Stimulated activated naive CD4-positive, alpha-beta T cell (primary cell): Measurements from ENCODE around the gene FAM107B.
"Not testable (repeated sequence)": the region's sequence is repeated elsewhere in the genome, so short reads cannot be mapped to it uniquely, and the experiment has no call there.

ENCODE experiments used
- DNase-seq, 6 experiments: peaks; one replicate each; lab custom pipeline; 2025; lab: John Stamatoyannopoulos, UW

Gene FAM107B

GRCh38 chr10:14664345-14664744 is 110.4 kb downstream of the FAM107B start:
- DNase-seq: no peak

GRCh38 chr10:14661818-14662217 is 112.9 kb downstream of the FAM107B start:
- no peak for DNase-seq

- DNase-seq: no peak
These were observed 113.9 kb downstream of the FAM107B start for GRCh38 chr10:14660831-14661230.

GRCh38 chr10:14659626-14660196 is 115.0 kb downstream of the FAM107B start:
- DNase-seq: peak in 2 of 6 experiments; percentile 13 to 65

- not testable (repeated sequence) for DNase-seq
These were observed 115.6 kb downstream of the FAM107B start for GRCh38 chr10:14659137-14659536.

GRCh38 chr10:14658331-14659127 is 116.2 kb downstream of the FAM107B start:
- DNase-seq: no peak

- DNase-seq: no peak
These were observed 118.5 kb downstream of the FAM107B start for GRCh38 chr10:14656052-14656730.

- DNase-seq: no peak
These were observed 119.8 kb downstream of the FAM107B start for GRCh38 chr10:14654821-14655382.

- peak in 1 of 6 experiments; percentile 9 for DNase-seq
These were observed 121.2 kb downstream of the FAM107B start for GRCh38 chr10:14653271-14654161.

GRCh38 chr10:14652816-14653215 is 121.9 kb downstream of the FAM107B start:
- no peak for DNase-seq

GRCh38 chr10:14652067-14652466 is 122.6 kb downstream of the FAM107B start:
- peak in 1 of 6 experiments; percentile 6 for DNase-seq

- no peak for DNase-seq
These were observed 125.0 kb downstream of the FAM107B start for GRCh38 chr10:14649739-14650138.

- no peak for DNase-seq
These were observed 125.8 kb downstream of the FAM107B start for GRCh38 chr10:14648946-14649345.

GRCh38 chr10:14648005-14648765 is 126.5 kb downstream of the FAM107B start:
- DNase-seq: peak; percentile 77 to 94 (median 85)

GRCh38 chr10:14645239-14645960 is 129.3 kb downstream of the FAM107B start:
- DNase-seq: no peak

GRCh38 chr10:14639637-14640036 is 135.1 kb downstream of the FAM107B start:
- no peak for DNase-seq

GRCh38 chr10:14635043-14635710 is 139.5 kb downstream of the FAM107B start:
- DNase-seq: no peak

- DNase-seq: not testable (repeated sequence)
These were observed 140.1 kb downstream of the FAM107B start for GRCh38 chr10:14634572-14634971.

GRCh38 chr10:14625765-14626525 is 148.8 kb downstream of the FAM107B start:
- DNase-seq: no peak
